Kidney tubule cell (primary cell): ENCODE measurements around the gene PRXL2A.
"Not testable (repeated sequence)": the region's sequence is repeated elsewhere in the genome, so short reads cannot be mapped to it uniquely, and the experiment has no call there.

Source experiments
- DNase-seq: peaks from one replicate; pipeline ENCODE4 v3.0.0-alpha.2; 2018; ENCODE audit warnings: low spot score

The PRXL2A gene

GRCh38 chr10:80408242-80409101 lies at the start of gene PRXL2A:
TSS of gene PRXL2A (plus strand) at chr10:80408551. CDS start at chr10:80420468, 11,917 bp downstream.
- peak; percentile 77 for DNase-seq

GRCh38 chr10:80358925-80359324 lies 49.4 kb upstream of the PRXL2A start:
- not testable (repeated sequence) for DNase-seq

- no peak for DNase-seq
These were observed 48.7 kb upstream of the PRXL2A start for GRCh38 chr10:80359644-80360043.

- no peak for DNase-seq
These were observed 42.8 kb upstream of the PRXL2A start for GRCh38 chr10:80365510-80365909.

- no peak for DNase-seq
These were observed 36.9 kb upstream of the PRXL2A start for GRCh38 chr10:80371467-80371866.

- DNase-seq, result no peak
These were observed 35.7 kb upstream of the PRXL2A start for GRCh38 chr10:80372675-80373074.

GRCh38 chr10:80373502-80373901 lies 34.8 kb upstream of the PRXL2A start:
- DNase-seq, result no peak

- DNase-seq, result no peak
These were observed 28.6 kb upstream of the PRXL2A start for GRCh38 chr10:80379701-80380100.

- no peak for DNase-seq
These were observed 28.2 kb upstream of the PRXL2A start for GRCh38 chr10:80380185-80380584.

- DNase-seq, result peak; percentile 49
These were observed 25.4 kb upstream of the PRXL2A start for GRCh38 chr10:80382989-80383388.

- DNase-seq, result no peak
These were observed 17.6 kb upstream of the PRXL2A start for GRCh38 chr10:80390740-80391139.

GRCh38 chr10:80392250-80392649 lies 16.1 kb upstream of the PRXL2A start:
- DNase-seq, result no peak

- DNase-seq, result no peak
These were observed 13.9 kb upstream of the PRXL2A start for GRCh38 chr10:80394358-80394916.

GRCh38 chr10:80397014-80397413 lies 11.3 kb upstream of the PRXL2A start:
- no peak for DNase-seq

- DNase-seq, result no peak
These were observed 8.1 kb upstream of the PRXL2A start for GRCh38 chr10:80400136-80400804.

- DNase-seq, result no peak
These were observed 3.3 kb upstream of the PRXL2A start for GRCh38 chr10:80405035-80405434.

GRCh38 chr10:80405626-80406025 lies 2.7 kb upstream of the PRXL2A start:
- no peak for DNase-seq

GRCh38 chr10:80406204-80406603 lies 2.1 kb upstream of the PRXL2A start:
- no peak for DNase-seq

- DNase-seq, result peak; percentile 87
These were observed 524 bp upstream of the PRXL2A start for GRCh38 chr10:80407812-80408241.

GRCh38 chr10:80409121-80409520 lies 770 bp downstream of the PRXL2A start:
- DNase-seq, result no peak

- no peak for DNase-seq
These were observed 1.8 kb downstream of the PRXL2A start for GRCh38 chr10:80410122-80410521.

GRCh38 chr10:80410578-80411145 lies 2.3 kb downstream of the PRXL2A start:
- DNase-seq, result no peak

- DNase-seq, result peak; percentile 74
These were observed 2.9 kb downstream of the PRXL2A start for GRCh38 chr10:80411267-80411668.
